Measurements from ENCODE around the gene FNDC5. TPM values are rescaled to one million over a fixed set of nuclear protein-coding genes. Genes with fewer than 3 reads are reported as not detected.

FNDC5 gene
- total and polyA plus RNA-seq, 12 donors = 12.4 to 130 (median 73.5) TPM

GRCh38 chr1:32884726-32885125 lies 14.0 kb upstream of the FNDC5 start:
- Histone ChIP-seq H3K9me3 (no peaks in the 10 kb centered on the region), H3K36me3 (no peaks in the 10 kb centered on the region), H3K27ac (no peak overlapping the region), H3K4me1 (peaks cover 4 to 29% (median 19%) of the 10 kb centered on the region in 9 donors), H3K4me3 (no peak overlapping the region), H3K27me3 (peaks cover 11 to 58% (median 46%) of the 10 kb centered on the region in 7 donors)
- 40 to 46% methylated on average over 11 to 12 of the region's 12 CpGs for WGBS, 2 donors
- TF ChIP-seq, protein P1, sequence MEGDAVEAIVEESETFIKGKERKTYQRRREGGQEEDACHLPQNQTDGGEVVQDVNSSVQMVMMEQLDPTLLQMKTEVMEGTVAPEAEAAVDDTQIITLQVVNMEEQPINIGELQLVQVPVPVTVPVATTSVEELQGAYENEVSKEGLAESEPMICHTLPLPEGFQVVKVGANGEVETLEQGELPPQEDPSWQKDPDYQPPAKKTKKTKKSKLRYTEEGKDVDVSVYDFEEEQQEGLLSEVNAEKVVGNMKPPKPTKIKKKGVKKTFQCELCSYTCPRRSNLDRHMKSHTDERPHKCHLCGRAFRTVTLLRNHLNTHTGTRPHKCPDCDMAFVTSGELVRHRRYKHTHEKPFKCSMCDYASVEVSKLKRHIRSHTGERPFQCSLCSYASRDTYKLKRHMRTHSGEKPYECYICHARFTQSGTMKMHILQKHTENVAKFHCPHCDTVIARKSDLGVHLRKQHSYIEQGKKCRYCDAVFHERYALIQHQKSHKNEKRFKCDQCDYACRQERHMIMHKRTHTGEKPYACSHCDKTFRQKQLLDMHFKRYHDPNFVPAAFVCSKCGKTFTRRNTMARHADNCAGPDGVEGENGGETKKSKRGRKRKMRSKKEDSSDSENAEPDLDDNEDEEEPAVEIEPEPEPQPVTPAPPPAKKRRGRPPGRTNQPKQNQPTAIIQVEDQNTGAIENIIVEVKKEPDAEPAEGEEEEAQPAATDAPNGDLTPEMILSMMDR (IDR thresholded peaks at IDR 0.05) = no peak
- no peak for ATAC-seq
- intact Hi-C loops (cut with DNase I) = no loop called here
- no peak for DNase-seq

DNA sequence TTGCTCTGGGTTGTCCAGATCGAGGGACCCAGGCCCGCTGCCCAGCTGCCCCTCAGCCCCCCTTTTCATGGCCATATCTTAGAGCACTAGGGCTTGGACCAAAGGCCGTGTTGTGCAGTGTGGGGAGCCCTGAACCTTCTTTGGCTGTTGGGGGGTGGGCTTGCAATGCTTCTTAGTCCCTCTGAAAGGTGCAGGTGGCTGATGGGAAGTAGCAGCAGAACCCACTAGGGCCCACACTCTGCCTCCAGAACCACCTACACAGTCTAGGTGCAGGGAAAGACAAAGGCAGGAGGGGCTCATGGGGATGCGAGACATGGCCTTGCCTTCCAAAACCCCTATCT lies 13.3 kb upstream of the FNDC5 start:
- Histone ChIP-seq H3K27me3 (peaks cover 11 to 56% (median 45%) of the 10 kb centered on the region in 7 donors), H3K4me3 (no peak overlapping the region), H3K9me3 (no peaks in the 10 kb centered on the region), H3K27ac (no peak overlapping the region), H3K36me3 (no peaks in the 10 kb centered on the region), H3K4me1 (peaks cover 4 to 29% (median 19%) of the 10 kb centered on the region in 9 donors)
- 67% methylated on average over 4 of the region's 4 CpGs for WGBS, 2 donors
- DNase-seq = no peak
- TF ChIP-seq, protein P1 (IDR thresholded peaks at IDR 0.05) = no peak
- intact Hi-C loops (cut with DNase I) = no loop called here
- ATAC-seq = no peak

DNA sequence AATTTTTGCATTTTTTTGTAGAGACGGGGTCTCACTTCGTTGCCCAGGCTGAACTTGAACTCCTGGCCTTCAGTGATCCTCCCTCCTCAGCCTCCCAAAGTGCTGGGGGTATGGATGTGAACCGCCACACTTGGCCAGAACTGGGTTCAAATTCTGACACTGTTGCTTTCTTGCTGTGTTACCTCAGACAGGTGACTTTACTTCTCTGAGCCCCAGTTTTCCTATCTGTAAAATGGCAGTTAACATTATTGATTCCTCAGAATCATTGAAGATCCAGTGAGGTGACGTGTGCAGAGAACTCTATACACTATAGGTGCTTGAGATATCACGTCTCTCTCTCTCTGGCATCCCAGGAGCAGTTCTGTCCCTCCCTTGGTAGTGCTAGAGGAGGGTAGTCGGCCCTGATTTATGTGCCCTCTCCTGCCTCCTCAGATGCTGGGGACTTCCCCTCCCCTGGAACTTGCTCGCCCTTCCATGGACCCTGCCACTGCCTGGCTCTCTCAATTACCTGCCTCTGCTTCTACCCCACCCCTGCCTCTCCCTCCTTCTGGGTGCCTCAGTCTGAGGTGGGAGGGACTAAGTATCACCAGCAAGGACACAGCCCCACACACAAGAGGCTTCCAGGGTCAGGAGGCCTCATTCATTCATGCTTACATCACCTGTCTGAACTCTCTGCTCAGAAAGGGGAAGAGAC lies 12.8 kb upstream of the FNDC5 start:
- intact Hi-C loops (cut with DNase I) = no loop called here
- WGBS, 2 donors = 88 to 91% methylated on average over 7 of the region's 7 CpGs
- Histone ChIP-seq H3K27ac (no peak overlapping the region), H3K27me3 (peaks cover 11 to 50% (median 40%) of the 10 kb centered on the region in 7 donors), H3K4me1 (peaks cover 5 to 33% (median 20%) of the 10 kb centered on the region in 9 donors), H3K4me3 (no peak overlapping the region), H3K36me3 (no peaks in the 10 kb centered on the region), H3K9me3 (no peaks in the 10 kb centered on the region)
- ATAC-seq (no peak), DNase-seq (no peak)
- TF ChIP-seq, protein P1 (IDR thresholded peaks at IDR 0.05) = no peak

GRCh38 chr1:32881871-32882850 lies 11.4 kb upstream of the FNDC5 start:
- ATAC-seq (peak; percentile 77 to 91 (median 84)), DNase-seq (peak; percentile 71 to 75)
- Histone ChIP-seq H3K4me3 (no peak overlapping the region), H3K36me3 (no peaks in the 10 kb centered on the region), H3K27ac (peak overlapping the region in 8 of 10 donors; percentile 37 to 73 (median 61)), H3K4me1 (peaks cover 9 to 47% (median 33%) of the 10 kb centered on the region in 9 donors), H3K27me3 (peaks cover 5 to 37% (median 28%) of the 10 kb centered on the region in 7 donors), H3K9me3 (no peaks in the 10 kb centered on the region)
- intact Hi-C loops (cut with DNase I) = no loop called here
- 18 to 23% methylated on average over 22 of the region's 22 CpGs for WGBS, 2 donors
- TF ChIP-seq, protein P1 (IDR thresholded peaks at IDR 0.05) = no peak

Data from heart right ventricle (tissue), 16 donors.